B cell (primary cell): Measurements from ENCODE around the gene S100A9. TPM values are rescaled to one million over a fixed set of nuclear protein-coding genes. Genes with fewer than 3 reads are reported as not detected.

Source experiments
- ATAC-seq: fragments of 200-7000 bp; cut with Tn5 transposase; one replicate; pipeline ENCODE4 v1.10.0; 2021; ENCODE audit warnings: low read depth, mild to moderate bottlenecking, moderate number of reproducible peaks, moderate library complexity
- CTCF ChIA-PET: fragments of 350-600 bp; sonication (Branson Sonifier 250); formaldehyde crosslinking; loops from one replicate; lab custom pipeline; 2021; ENCODE audit warnings: antibody characterized with exemption, inconsistent platforms; lab: Charles Lee
- POLR2A ChIA-PET: fragments of 350-600 bp; sonication (Branson Sonifier 250); formaldehyde crosslinking; loops from one replicate; lab custom pipeline; 2021; ENCODE audit warnings: antibody characterized with exemption; lab: Charles Lee
- DNase-seq: peaks from one replicate; pipeline ENCODE4 v3.0.0; 2013
- H2AFZ ChIP-seq: 2 replicates; pipeline ENCODE4 v1.6.1; 2012; ENCODE audit warnings: mild to moderate bottlenecking, low read depth, low read length; ENCODE audit not compliant: insufficient read depth, poor library complexity, severe bottlenecking
- H3K27ac ChIP-seq, 2 donors: 1 replicate in 1 of 2; 2 replicates in 1 of 2; pipeline ENCODE4 v1.5.1; 2012 to 2013; ENCODE audit warnings: low read length in 2 of 2, mild to moderate bottlenecking in 2 of 2, moderate library complexity in 1 of 2
- H3K27me3 ChIP-seq, 4 experiments: fragments of 200-600 bp in 1 of 4; sonication (generic) in 1 of 4; replicated peaks in 1 of 4; 1 replicate in 2 of 4; 2 replicates in 2 of 4; pipeline versions ENCODE4 v1.6.1 to v1.7.0; 2013 to 2016; ENCODE audit warnings: low read length in 3 of 4, mild to moderate bottlenecking in 2 of 4, mixed read lengths in 1 of 4, moderate library complexity in 1 of 4; ENCODE audit not compliant: insufficient read depth in 4 of 4, control insufficient read depth in 3 of 4; ENCODE audit errors: control extremely low read depth in 1 of 4
- H3K36me3 ChIP-seq, 2 experiments: replicated peaks in 1 of 2; 1 replicate in 1 of 2; 2 replicates in 1 of 2; pipeline versions ENCODE4 v1.6.1 to v1.7.1; 2013; ENCODE audit warnings: low read length in 1 of 2; ENCODE audit not compliant: insufficient read depth in 2 of 2, control insufficient read depth in 1 of 2; ENCODE audit errors: control extremely low read depth in 1 of 2, extremely low read depth in 1 of 2
- H3K4me1 ChIP-seq, 2 donors: fragments of 200-600 bp in 1 of 2; sonication (generic) in 1 of 2; 1 replicate in 1 of 2; 2 replicates in 1 of 2; pipeline versions ENCODE4 v1.5.1 to v1.6.1; 2013 to 2017; ENCODE audit warnings: low read length in 2 of 2; ENCODE audit not compliant: control insufficient read depth in 2 of 2, insufficient read depth in 2 of 2
- H3K4me2 ChIP-seq: replicated peaks from 2 replicates; pipeline ENCODE3; 2012; ENCODE audit warnings: mild to moderate bottlenecking, low read depth, low read length; ENCODE audit not compliant: poor library complexity, severe bottlenecking
- H3K4me3 ChIP-seq, 5 experiments: fragments of 200-600 bp in 1 of 5; sonication (generic) in 1 of 5; 1 replicate in 3 of 5; 2 replicates in 2 of 5; pipeline versions ENCODE4 v1.5.1 to v1.7.0; 2011 to 2016; ENCODE audit warnings: low read length in 4 of 5, mild to moderate bottlenecking in 4 of 5, low read depth in 2 of 5, control low read depth in 1 of 5, moderate library complexity in 1 of 5; ENCODE audit not compliant: insufficient read depth in 1 of 5; ENCODE audit errors: control extremely low read depth in 1 of 5, extremely low read depth in 1 of 5
- H3K79me2 ChIP-seq: fragments of 200-600 bp; sonication (generic); one replicate; pipeline ENCODE4 v1.6.0; 2016; ENCODE audit warnings: low read length; ENCODE audit not compliant: control insufficient read depth, insufficient read depth
- H3K9ac ChIP-seq: fragments of 200-600 bp; sonication (generic); 2 replicates; pipeline ENCODE4 v1.6.1; 2017; ENCODE audit warnings: mild to moderate bottlenecking, low read length, moderate library complexity
- H3K9me3 ChIP-seq, 3 donors: one replicate each; pipeline versions ENCODE4 v1.6.1 to v1.7.1; 2013; ENCODE audit warnings: low read length in 2 of 3; ENCODE audit not compliant: control insufficient read depth in 2 of 3, insufficient read depth in 1 of 3; ENCODE audit errors: control extremely low read depth in 1 of 3
- H4K20me1 ChIP-seq: 2 replicates; pipeline ENCODE4 v1.6.0; 2012; ENCODE audit warnings: mild to moderate bottlenecking, low read length; ENCODE audit not compliant: insufficient read depth, control insufficient read depth, poor library complexity, severe bottlenecking
- H3K27ac Mint-ChIP-seq: one replicate; pipeline ENCODE4 v1.8.0; 2021; ENCODE audit warnings: mixed read lengths
- H3K27me3 Mint-ChIP-seq: one replicate; pipeline ENCODE4 v1.8.0; 2021; ENCODE audit warnings: mixed read lengths
- H3K4me1 Mint-ChIP-seq: one replicate; pipeline ENCODE4 v1.8.0; 2021; ENCODE audit warnings: mixed read lengths
- H3K4me3 Mint-ChIP-seq: one replicate; pipeline ENCODE4 v1.8.0; 2021; ENCODE audit warnings: mixed read lengths
- H3K9me3 Mint-ChIP-seq: one replicate; pipeline ENCODE4 v1.8.0; 2022; ENCODE audit warnings: mixed read lengths; ENCODE audit not compliant: insufficient read depth
- CTCF ChIP-seq: fragments of 200-600 bp; IDR thresholded peaks from one replicate; pipeline ENCODE4 v1.8.0; 2022; ENCODE audit warnings: antibody characterized with exemption, mild to moderate bottlenecking
- EZH2 ChIP-seq: IDR thresholded peaks from 2 replicates; pipeline ENCODE4 v1.6.1; 2012; ENCODE audit warnings: borderline replicate concordance, low read depth, mild to moderate bottlenecking, moderate library complexity, low read length; ENCODE audit not compliant: insufficient read depth, poor library complexity, severe bottlenecking
- WGBS: methylation state at CpG from one replicate; pipeline ENCODE4 v1.1.5; 2013; ENCODE audit warnings: missing lambda C conversion rate; ENCODE audit not compliant: insufficient coverage; 5-methylcytosine and 5-hydroxymethylcytosine counted together
- intact Hi-C: fragments of 100-400 bp; cut with micrococcal nuclease; formaldehyde crosslinking; loops from one replicate; pipeline ENCODE4 v1.10.0; 2022
- polyA plus RNA-seq: library from polyadenylated mRNA; depleted of rRNA; stranded (reverse); fragments of >200 nt; gene quantifications from 2 replicates; pipeline ENCODE4 v1.2.3, GENCODE V29; 2012
- total RNA-seq, 2 donors: library from RNA; stranded (reverse); fragments of 120-200 nt in 1 of 2; gene quantifications; 1 replicate in 1 of 2; 2 replicates in 1 of 2; pipeline versions ENCODE4 v1.2.3 to v1.2.4, GENCODE V29; 2013 to 2022

The S100A9 gene
- total and polyA plus RNA-seq, 2 donors (not counting 1 experiment from before 2014, with no cell fraction given), result 4.2 to 66.6 TPM

GRCh38 chr1:153384958-153385580 is 27.4 kb downstream of the S100A9 start:
- no peaks in the 10 kb centered on the region for H3K4me1 ChIP-seq
- ATAC-seq, result no peak
- no peak for TF ChIP-seq EZH2
- TF ChIP-seq CTCF, result no peak
- no peak overlapping the region for H3K9ac ChIP-seq
- no peak overlapping the region for H3K27ac ChIP-seq
- H3K4me2 ChIP-seq, result no peak overlapping the region
- peaks cover 0 to 6% (median 0%) of the 10 kb centered on the region in 3 donors for H3K9me3 ChIP-seq
- H3K36me3 ChIP-seq, result no peaks in the 10 kb centered on the region
- no peak overlapping the region for H2AFZ ChIP-seq
- peaks cover 39% of the 10 kb centered on the region for H3K27me3 Mint-ChIP-seq
- H3K4me3 Mint-ChIP-seq, result no peak overlapping the region
- WGBS, result no CpG with 5 or more reads among the region's 4 CpGs
- intact Hi-C loops, result no loop called here
- H3K27me3 ChIP-seq, result peaks cover 0 to 4% (median 2%) of the 10 kb centered on the region in 4 experiments
- no peak overlapping the region for H3K4me3 ChIP-seq
- no peaks in the 10 kb centered on the region for H3K9me3 Mint-ChIP-seq
- no peak overlapping the region for H3K27ac Mint-ChIP-seq
- ChIA-PET CTCF (no interaction called here), POLR2A (no interaction called here)
- no peak for DNase-seq
- H3K79me2 ChIP-seq, result no peaks in the 10 kb centered on the region
- no peaks in the 10 kb centered on the region for H4K20me1 ChIP-seq
- no peaks in the 10 kb centered on the region for H3K4me1 Mint-ChIP-seq

GRCh38 chr1:153386500-153386901 is 28.8 kb downstream of the S100A9 start:
- no peaks in the 10 kb centered on the region for H3K9me3 ChIP-seq
- H4K20me1 ChIP-seq, result no peaks in the 10 kb centered on the region
- ChIA-PET CTCF (no interaction called here), POLR2A (no interaction called here)
- no peak overlapping the region for H3K4me2 ChIP-seq
- no peaks in the 10 kb centered on the region for H3K36me3 ChIP-seq
- no peak overlapping the region for H3K27ac ChIP-seq
- H3K79me2 ChIP-seq, result no peaks in the 10 kb centered on the region
- H3K4me3 Mint-ChIP-seq, result no peak overlapping the region
- no peak for DNase-seq
- no peak for TF ChIP-seq EZH2
- no peak for TF ChIP-seq CTCF
- H2AFZ ChIP-seq, result no peak overlapping the region
- no peak overlapping the region for H3K27ac Mint-ChIP-seq
- no peak overlapping the region for H3K4me3 ChIP-seq
- no peaks in the 10 kb centered on the region for H3K4me1 Mint-ChIP-seq
- H3K27me3 ChIP-seq, result peaks cover 0 to 4% (median 0%) of the 10 kb centered on the region in 4 experiments
- WGBS, result 9% methylated on average over 5 of the region's 5 CpGs
- no peaks in the 10 kb centered on the region for H3K9me3 Mint-ChIP-seq
- H3K27me3 Mint-ChIP-seq, result peaks cover 34% of the 10 kb centered on the region
- H3K9ac ChIP-seq, result no peak overlapping the region
- intact Hi-C loops, result no loop called here
- no peaks in the 10 kb centered on the region for H3K4me1 ChIP-seq
- no peak for ATAC-seq
